BE2C (cell line): ENCODE data around the gene ARHGAP8.

Experiments
- DNase-seq: peaks from one replicate; pipeline ENCODE4 v3.0.0-alpha.2; 2020
- H3K27me3 ChIP-seq: fragments of 250-450 bp; sonication (Bioruptor Pico); 2 replicates; pipeline ENCODE4 v1.5.1; 2020; ENCODE audit warnings: mild to moderate bottlenecking
- H3K36me3 ChIP-seq: fragments of 250-450 bp; sonication (Bioruptor Pico); 2 replicates; pipeline ENCODE4 v1.5.1; 2020; ENCODE audit warnings: mild to moderate bottlenecking
- H3K4me1 ChIP-seq: fragments of 250-450 bp; sonication (Bioruptor Pico); 2 replicates; pipeline ENCODE4 v1.5.1; 2020
- H3K4me3 ChIP-seq: 2 replicates; pipeline ENCODE4 v1.5.1; 2011; ENCODE audit warnings: low read depth, low read length
- H3K9me3 ChIP-seq: fragments of 250-450 bp; sonication (Bioruptor Pico); 2 replicates; pipeline ENCODE4 v1.5.1; 2020
- CTCF ChIP-seq: IDR thresholded peaks from 2 replicates; pipeline ENCODE4 v1.5.1; 2012; ENCODE audit warnings: mild to moderate bottlenecking, low read depth, low read length

The ARHGAP8 gene

DNA sequence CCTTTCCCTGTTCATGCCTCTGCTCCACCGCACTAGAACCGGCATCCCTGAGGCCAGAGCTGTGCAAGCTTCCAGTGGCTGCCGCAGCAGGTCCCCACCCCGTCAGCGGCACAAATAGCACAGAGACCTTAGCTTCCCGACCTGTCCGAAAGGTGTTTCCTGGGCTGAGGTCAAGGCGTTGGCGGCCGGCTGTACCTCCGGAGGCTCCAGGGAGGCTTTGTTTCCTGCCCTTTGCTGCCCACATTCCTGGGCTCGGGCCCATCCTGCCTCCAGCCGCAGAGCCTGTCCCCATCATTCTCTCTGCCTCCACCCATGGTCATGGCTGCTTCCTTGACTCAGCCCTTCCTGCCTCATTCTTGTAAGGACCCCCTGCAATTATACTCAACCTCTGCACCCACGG is 31.2 kb downstream of the ARHGAP8 start:
- no peak for TF ChIP-seq CTCF
- H3K27me3 ChIP-seq = no peaks in the 10 kb centered on the region
- no peak for DNase-seq
- H3K4me3 ChIP-seq = no peak overlapping the region
- H3K36me3 ChIP-seq = no peaks in the 10 kb centered on the region
- no peaks in the 10 kb centered on the region for H3K4me1 ChIP-seq
- no peaks in the 10 kb centered on the region for H3K9me3 ChIP-seq

GRCh38 chr22:44786136-44786535 is 33.8 kb downstream of the ARHGAP8 start:
- TF ChIP-seq CTCF = no peak
- no peaks in the 10 kb centered on the region for H3K9me3 ChIP-seq
- H3K27me3 ChIP-seq = no peaks in the 10 kb centered on the region
- no peak overlapping the region for H3K4me3 ChIP-seq
- H3K36me3 ChIP-seq = no peaks in the 10 kb centered on the region
- DNase-seq = no peak
- no peaks in the 10 kb centered on the region for H3K4me1 ChIP-seq

DNA sequence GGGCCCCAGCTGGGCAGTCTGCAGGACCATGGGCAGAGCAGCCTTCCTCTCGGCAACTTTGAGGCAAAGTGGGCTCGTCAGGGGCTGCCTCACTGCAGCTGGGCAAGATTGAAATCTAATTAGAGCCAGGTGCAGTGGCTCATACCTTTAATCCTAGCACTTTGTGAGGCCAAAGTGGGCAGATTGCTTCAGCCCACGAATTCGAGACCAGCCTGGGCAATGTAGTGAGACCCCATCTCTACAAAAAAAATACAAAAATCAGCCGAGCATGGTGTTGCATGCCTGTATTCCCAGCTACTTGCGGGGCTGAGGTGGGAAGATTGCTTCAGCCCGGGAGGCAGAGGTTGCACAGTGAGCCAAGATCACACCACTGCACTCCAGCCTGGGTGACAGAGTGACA is 34.2 kb downstream of the ARHGAP8 start:
- no peak for DNase-seq
- Histone ChIP-seq H3K9me3 (no peaks in the 10 kb centered on the region), H3K27me3 (no peaks in the 10 kb centered on the region)

DNA sequence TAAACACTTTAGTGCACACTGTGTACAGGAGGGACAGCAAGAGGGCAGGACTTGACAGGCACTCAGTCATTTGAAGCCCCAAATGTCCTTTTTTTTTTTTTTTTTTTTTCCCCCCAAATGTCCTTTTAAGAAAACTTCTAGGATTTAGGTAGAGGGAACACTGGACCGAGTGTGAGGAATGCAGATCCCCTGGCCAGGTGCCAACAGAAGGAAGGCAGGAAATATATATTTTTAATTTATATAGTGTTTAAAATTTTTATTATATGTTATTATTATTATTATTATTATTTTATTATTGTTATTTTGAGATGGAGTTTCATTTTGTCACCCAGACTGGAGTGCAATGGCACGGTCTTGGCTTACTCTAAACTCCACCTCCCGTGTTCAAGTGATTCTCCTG is 35.5 kb downstream of the ARHGAP8 start:
- H3K4me3 ChIP-seq = no peak overlapping the region
- no peaks in the 10 kb centered on the region for H3K4me1 ChIP-seq
- no peak for TF ChIP-seq CTCF
- H3K36me3 ChIP-seq = no peaks in the 10 kb centered on the region
- H3K27me3 ChIP-seq = no peaks in the 10 kb centered on the region
- no peaks in the 10 kb centered on the region for H3K9me3 ChIP-seq
- no peak for DNase-seq

More for the DNA sequence above, 34.2 kb downstream of the ARHGAP8 start:
- no peaks in the 10 kb centered on the region for H3K4me1 ChIP-seq
- H3K4me3 ChIP-seq = no peak overlapping the region
- no peak for TF ChIP-seq CTCF
- no peaks in the 10 kb centered on the region for H3K36me3 ChIP-seq

DNA sequence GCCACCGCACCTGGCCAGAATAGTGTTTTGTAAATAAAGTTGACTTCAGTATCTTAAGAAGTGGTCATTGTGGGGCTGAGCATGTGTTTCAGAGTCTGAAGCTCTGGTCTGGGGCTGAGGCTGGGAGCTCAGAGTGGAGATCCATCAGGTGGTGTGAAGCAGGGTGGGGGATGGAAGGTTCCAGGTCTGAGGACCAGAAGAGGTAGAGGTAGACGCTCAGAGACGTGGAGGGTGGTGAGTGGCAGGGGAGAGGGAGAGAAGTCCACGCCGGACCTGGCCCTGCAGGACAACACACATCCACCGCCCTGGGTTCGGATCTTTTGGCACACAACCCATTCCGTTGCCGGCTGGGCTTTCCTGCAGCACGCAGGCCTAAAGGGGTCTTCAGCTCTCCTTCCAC is 40.7 kb downstream of the ARHGAP8 start:
- TF ChIP-seq CTCF = no peak
- Histone ChIP-seq H3K4me3 (no peak overlapping the region), H3K27me3 (no peaks in the 10 kb centered on the region), H3K4me1 (no peaks in the 10 kb centered on the region), H3K36me3 (no peaks in the 10 kb centered on the region), H3K9me3 (no peaks in the 10 kb centered on the region)
- DNase-seq = no peak

- Histone ChIP-seq H3K4me3 (no peak overlapping the region), H3K36me3 (no peaks in the 10 kb centered on the region), H3K4me1 (no peaks in the 10 kb centered on the region), H3K9me3 (no peaks in the 10 kb centered on the region), H3K27me3 (no peaks in the 10 kb centered on the region)
- no peak for TF ChIP-seq CTCF
- DNase-seq = no peak
Observed at GRCh38 chr22:44793506-44794172, 41.3 kb downstream of the ARHGAP8 start.
